Measurements from ENCODE around the gene OR51B2. TPM values are rescaled to one million over a fixed set of nuclear protein-coding genes. Genes with fewer than 3 reads are reported as not detected.
A peak's percentile ranks its signal among the peaks of the same experiment; 100 is the strongest.

OR51B2 gene
- total RNA-seq, 1 donor from 2014 or later, result not detected

GRCh38 chr11:5281596-5281995 lies 42.5 kb downstream of the OR51B2 start:
- no peak for ATAC-seq

DNA sequence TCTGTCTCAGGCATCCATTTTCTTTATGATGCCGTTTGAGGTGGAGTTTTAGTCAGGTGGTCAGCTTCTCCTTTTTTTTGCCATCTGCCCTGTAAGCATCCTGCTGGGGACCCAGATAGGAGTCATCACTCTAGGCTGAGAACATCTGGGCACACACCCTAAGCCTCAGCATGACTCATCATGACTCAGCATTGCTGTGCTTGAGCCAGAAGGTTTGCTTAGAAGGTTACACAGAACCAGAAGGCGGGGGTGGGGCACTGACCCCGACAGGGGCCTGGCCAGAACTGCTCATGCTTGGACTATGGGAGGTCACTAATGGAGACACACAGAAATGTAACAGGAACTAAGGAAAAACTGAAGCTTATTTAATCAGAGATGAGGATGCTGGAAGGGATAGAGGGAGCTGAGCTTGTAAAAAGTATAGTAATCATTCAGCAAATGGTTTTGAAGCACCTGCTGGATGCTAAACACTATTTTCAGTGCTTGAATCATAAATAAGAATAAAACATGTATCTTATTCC lies 43.5 kb downstream of the OR51B2 start:
- ATAC-seq, result peak; percentile 93

DNA sequence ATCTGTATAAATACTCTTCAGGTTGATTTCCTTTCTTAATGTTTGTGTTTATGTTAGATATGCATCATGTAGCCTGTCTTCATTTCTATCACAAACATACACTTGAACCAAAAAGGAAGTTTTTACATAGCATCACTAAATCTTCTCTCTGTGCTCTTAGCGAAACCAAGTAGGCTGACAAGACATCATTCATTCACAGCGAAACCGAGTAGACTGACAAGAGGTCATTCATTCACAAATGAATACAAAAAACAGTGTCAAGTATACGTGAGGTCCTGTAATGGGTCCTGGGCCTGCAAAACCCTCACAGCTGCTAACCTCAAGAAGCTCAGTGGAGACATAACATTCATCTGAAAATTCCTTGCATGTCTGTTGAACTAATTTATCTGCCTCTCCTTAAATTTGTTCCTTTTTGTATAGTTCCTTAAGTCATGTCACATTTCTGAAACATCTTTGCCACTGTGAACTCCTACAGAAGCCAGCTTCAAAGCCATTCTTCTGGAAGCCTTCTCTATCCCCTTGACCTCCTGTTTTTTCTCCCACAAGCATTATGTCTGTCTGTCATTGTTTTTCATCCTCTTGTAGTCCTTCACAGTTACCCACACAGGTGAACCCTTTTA lies 44.5 kb downstream of the OR51B2 start:
- no peak for ATAC-seq

DNA sequence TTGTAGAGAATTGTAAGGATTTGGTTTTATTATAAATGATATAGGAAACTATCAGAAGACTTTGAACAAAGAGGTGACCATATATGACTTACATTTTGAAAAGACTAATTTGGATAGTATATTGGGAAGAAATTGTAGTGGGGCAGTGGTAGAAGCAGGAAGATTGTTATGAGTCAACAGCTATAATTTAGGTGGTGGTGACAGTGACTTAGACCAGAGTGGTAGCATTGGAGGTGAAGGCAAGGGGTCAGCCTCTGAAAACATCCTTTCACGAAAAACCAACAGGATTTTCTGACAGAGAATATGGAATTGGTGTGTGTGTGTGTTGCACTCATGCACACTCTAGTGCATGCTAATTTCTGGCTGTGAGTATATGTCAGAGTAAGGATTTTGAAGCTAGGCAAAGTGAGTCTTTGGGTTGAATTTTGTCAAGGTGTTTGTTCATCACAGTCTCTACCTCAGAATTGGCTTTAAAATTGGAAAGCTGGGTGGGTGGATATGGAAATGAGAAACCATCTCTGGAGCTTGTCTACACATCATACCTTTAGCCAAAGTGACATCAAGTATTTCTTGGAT lies 46.2 kb downstream of the OR51B2 start:
- no peak for ATAC-seq

GRCh38 chr11:5276697-5277096 lies 47.4 kb downstream of the OR51B2 start:
- ATAC-seq, result no peak

DNA sequence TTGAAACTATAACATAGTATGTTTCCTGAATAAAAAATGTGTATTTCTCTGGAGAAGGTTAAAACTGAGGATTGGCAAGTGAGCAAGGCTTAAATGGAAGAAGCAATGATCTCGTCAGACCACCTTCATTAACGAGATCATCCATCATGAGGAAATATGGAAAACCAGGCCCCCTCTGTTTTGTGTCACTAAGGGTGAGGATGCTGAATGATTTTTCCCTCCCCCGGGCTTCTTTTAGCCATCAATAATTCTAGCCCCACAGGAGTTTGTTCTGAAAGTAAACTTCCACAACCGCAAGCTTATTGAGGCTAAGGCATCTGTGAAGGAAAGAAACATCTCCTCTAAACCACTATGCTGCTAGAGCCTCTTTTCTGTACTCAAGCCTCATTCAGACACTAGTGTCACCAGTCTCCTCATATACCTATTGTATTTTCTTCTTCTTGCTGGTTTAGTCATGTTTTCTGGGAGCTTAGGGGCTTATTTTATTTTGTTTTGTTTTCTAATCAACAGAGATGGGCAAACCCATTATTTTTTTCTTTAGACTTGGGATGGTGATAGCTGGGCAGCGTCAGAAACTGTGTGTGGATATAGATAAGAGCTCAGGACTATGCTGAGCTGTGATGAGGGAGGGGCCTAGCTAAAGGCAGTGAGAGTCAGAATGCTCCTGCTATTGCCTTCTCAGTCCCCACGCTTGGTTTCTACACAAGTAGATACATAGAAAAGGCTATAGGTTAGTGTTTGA lies 48.6 kb downstream of the OR51B2 start:
- no peak for ATAC-seq

GRCh38 chr11:5274395-5274794 lies 49.7 kb downstream of the OR51B2 start:
- no peak for ATAC-seq

Other genes with a start within 250 kb of the OR51B2 start
- not detected for gene OR52A5, start 185.9 kb downstream of the OR51B2 start, total RNA-seq
- not detected for gene OR52A1, start 169.5 kb downstream of the OR51B2 start, total RNA-seq
- not detected for gene OR51V1, start 123.6 kb downstream of the OR51B2 start, total RNA-seq
- 20.2 TPM for gene HBB, start 97.2 kb downstream of the OR51B2 start, total RNA-seq
- not detected for gene HBD, start 89.8 kb downstream of the OR51B2 start, total RNA-seq
- gene HBG1, start 74.4 kb downstream of the OR51B2 start, total RNA-seq, result not detected
- not detected for gene HBG2, start 69.5 kb downstream of the OR51B2 start, total RNA-seq
- gene HBE1, start 54.4 kb downstream of the OR51B2 start, total RNA-seq, result not detected
- gene OR51B4, start 22.4 kb downstream of the OR51B2 start, total RNA-seq, result not detected
- not detected for gene OR51B5, start 19.2 kb upstream of the OR51B2 start, total RNA-seq
- gene OR51B6, start 27.2 kb upstream of the OR51B2 start, total RNA-seq, result not detected
- not detected for gene OR51M1, start 59.5 kb upstream of the OR51B2 start, total RNA-seq
- gene OR51Q1, start 97.8 kb upstream of the OR51B2 start, total RNA-seq, result not detected
- not detected for gene OR51I1, start 117.2 kb upstream of the OR51B2 start, total RNA-seq
- gene OR51I2, start 125.0 kb upstream of the OR51B2 start, total RNA-seq, result not detected
- gene OR52D1, start 164.4 kb upstream of the OR51B2 start, total RNA-seq, result not detected
- gene UBQLN3, start 185.7 kb upstream of the OR51B2 start, total RNA-seq, result not detected
- 0.08 TPM for gene UBQLNL, start 192.4 kb upstream of the OR51B2 start, total RNA-seq
- gene OR52H1, start 224.2 kb upstream of the OR51B2 start, total RNA-seq, result not detected

All from esophagus mucosa (tissue), 1 donor.